Measurements from ENCODE around the gene IL17REL. TPM values are rescaled to one million over a fixed set of nuclear protein-coding genes. Genes with fewer than 3 reads are reported as not detected.

The IL17REL gene
- total RNA-seq, 1 experiment from 2014 or later = 0.24 TPM

GRCh38 chr22:50001388-50002231 is 11.0 kb downstream of the IL17REL start:
- no peak for ATAC-seq
- no peak for DNase-seq (ENCODE audit: low spot score)
- POLR2A ChIA-PET = no interaction called here
- Mint-ChIP-seq H3K4me3 (no peak overlapping the region), H3K9me3 (no peaks in the 10 kb centered on the region), H3K4me1 (peaks cover 9% of the 10 kb centered on the region), H3K27ac (no peak overlapping the region), H3K36me3 (no peaks in the 10 kb centered on the region), H3K27me3 (ENCODE audit: low read depth) (peaks cover 25% of the 10 kb centered on the region)
- CTCF ChIA-PET = interaction anchor here (0.7 to 5.4 kb wide), 3 partner anchors 28 to 58 kb away, joined by 3 to 38 read pairs (median 4); no protein-coding TSS in a partner anchor
- TF ChIP-seq RORB (CRISPR knock-in tag; IDR thresholded peaks at IDR 0.05) (no peak), ATF2 (CRISPR knock-in tag; IDR thresholded peaks at IDR 0.05; ENCODE audit: borderline replicate concordance, low read depth) (no peak), NFATC4 (CRISPR knock-in tag; IDR thresholded peaks at IDR 0.05) (no peak), ZNF317 (CRISPR knock-in tag; IDR thresholded peaks at IDR 0.05; ENCODE audit: borderline replicate concordance, low read depth) (no peak), ZNF281 (CRISPR knock-in tag; IDR thresholded peaks at IDR 0.05) (no peak), ZBTB21 (CRISPR knock-in tag; IDR thresholded peaks at IDR 0.05; ENCODE audit: borderline replicate concordance) (no peak), GABPB1 (CRISPR knock-in tag; IDR thresholded peaks at IDR 0.05) (no peak), CREB1 (CRISPR knock-in tag; IDR thresholded peaks at IDR 0.05) (no peak), RELA (CRISPR knock-in tag; IDR thresholded peaks at IDR 0.05; ENCODE audit: borderline replicate concordance) (no peak), TEAD4 (CRISPR knock-in tag; IDR thresholded peaks at IDR 0.05) (no peak), EMX1 (CRISPR knock-in tag; IDR thresholded peaks at IDR 0.05) (no peak), JUN (CRISPR knock-in tag; IDR thresholded peaks at IDR 0.05) (no peak), MXD4 (CRISPR knock-in tag; IDR thresholded peaks at IDR 0.05; ENCODE audit: borderline replicate concordance) (no peak), MYBL2 (CRISPR knock-in tag; IDR thresholded peaks at IDR 0.05) (no peak), ZNF416 (CRISPR knock-in tag; IDR thresholded peaks at IDR 0.05) (no peak)
- TF ChIP-seq, protein P1, sequence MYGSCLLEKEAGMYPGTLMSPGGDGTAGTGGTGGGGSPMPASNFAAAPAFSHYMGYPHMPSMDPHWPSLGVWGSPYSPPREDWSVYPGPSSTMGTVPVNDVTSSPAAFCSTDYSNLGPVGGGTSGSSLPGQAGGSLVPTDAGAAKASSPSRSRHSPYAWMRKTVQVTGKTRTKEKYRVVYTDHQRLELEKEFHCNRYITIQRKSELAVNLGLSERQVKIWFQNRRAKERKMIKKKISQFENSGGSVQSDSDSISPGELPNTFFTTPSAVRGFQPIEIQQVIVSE (CRISPR knock-in tag; IDR thresholded peaks at IDR 0.05; ENCODE audit: borderline replicate concordance) = no peak
- TF ChIP-seq, protein P2, sequence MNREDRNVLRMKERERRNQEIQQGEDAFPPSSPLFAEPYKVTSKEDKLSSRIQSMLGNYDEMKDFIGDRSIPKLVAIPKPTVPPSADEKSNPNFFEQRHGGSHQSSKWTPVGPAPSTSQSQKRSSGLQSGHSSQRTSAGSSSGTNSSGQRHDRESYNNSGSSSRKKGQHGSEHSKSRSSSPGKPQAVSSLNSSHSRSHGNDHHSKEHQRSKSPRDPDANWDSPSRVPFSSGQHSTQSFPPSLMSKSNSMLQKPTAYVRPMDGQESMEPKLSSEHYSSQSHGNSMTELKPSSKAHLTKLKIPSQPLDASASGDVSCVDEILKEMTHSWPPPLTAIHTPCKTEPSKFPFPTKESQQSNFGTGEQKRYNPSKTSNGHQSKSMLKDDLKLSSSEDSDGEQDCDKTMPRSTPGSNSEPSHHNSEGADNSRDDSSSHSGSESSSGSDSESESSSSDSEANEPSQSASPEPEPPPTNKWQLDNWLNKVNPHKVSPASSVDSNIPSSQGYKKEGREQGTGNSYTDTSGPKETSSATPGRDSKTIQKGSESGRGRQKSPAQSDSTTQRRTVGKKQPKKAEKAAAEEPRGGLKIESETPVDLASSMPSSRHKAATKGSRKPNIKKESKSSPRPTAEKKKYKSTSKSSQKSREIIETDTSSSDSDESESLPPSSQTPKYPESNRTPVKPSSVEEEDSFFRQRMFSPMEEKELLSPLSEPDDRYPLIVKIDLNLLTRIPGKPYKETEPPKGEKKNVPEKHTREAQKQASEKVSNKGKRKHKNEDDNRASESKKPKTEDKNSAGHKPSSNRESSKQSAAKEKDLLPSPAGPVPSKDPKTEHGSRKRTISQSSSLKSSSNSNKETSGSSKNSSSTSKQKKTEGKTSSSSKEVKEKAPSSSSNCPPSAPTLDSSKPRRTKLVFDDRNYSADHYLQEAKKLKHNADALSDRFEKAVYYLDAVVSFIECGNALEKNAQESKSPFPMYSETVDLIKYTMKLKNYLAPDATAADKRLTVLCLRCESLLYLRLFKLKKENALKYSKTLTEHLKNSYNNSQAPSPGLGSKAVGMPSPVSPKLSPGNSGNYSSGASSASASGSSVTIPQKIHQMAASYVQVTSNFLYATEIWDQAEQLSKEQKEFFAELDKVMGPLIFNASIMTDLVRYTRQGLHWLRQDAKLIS (CRISPR knock-in tag; IDR thresholded peaks at IDR 0.05; ENCODE audit: borderline replicate concordance) = no peak
- TF ChIP-seq, protein P3, sequence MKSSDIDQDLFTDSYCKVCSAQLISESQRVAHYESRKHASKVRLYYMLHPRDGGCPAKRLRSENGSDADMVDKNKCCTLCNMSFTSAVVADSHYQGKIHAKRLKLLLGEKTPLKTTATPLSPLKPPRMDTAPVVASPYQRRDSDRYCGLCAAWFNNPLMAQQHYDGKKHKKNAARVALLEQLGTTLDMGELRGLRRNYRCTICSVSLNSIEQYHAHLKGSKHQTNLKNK (CRISPR knock-in tag; IDR thresholded peaks at IDR 0.05) = no peak

Measured in WTC11 (cell line).